H1 (cell line): ENCODE data around the gene AUH. TPM values are rescaled to one million over a fixed set of nuclear protein-coding genes. Genes with fewer than 3 reads are reported as not detected.

Experiments used
- RAD21 ChIP-seq, 2 experiments: IDR thresholded peaks in 1 of 2; conservative IDR thresholded peaks in 1 of 2; 2 replicates each; pipeline ENCODE4 v1.6.1; 2011; ENCODE audit warnings: low read depth in 2 of 2, low read length in 2 of 2, improper control_type of control experiment in 1 of 2, inconsistent platforms in 1 of 2, mild to moderate bottlenecking in 1 of 2, moderate library complexity in 1 of 2
- polyA plus RNA-seq, 7 experiments: library from polyadenylated mRNA; depleted of rRNA in 3 of 7; stranded (reverse) in 5 of 7; unstranded in 2 of 7; fragments of >200 nt in 5 of 7; fragments of 200-250 nt in 2 of 7; gene quantifications; 1 replicate in 5 of 7; 2 replicates in 1 of 7; 4 replicates in 1 of 7; pipeline versions ENCODE4 v1.2.1 to v1.2.3, GENCODE V29; 2011 to 2013; ENCODE audit warnings: missing spikeins in 2 of 7, mixed read lengths in 2 of 7
- total RNA-seq: library from RNA; stranded (reverse); fragmentation: NEBNext Ultra II Directional; extraction: Animal tissue kit (Norgen Biotek cat#: 25700); gene quantifications from 2 replicates; pipeline ENCODE4 v1.2.1, GENCODE V29; 2021
- TF ChIP-seq, protein P1 (sequence below): fragments of 300-600 bp; sonication (generic); IDR thresholded peaks from 2 replicates; pipeline ENCODE4 v1.7.1; 2012; ENCODE audit warnings: low read length, moderate library complexity, mild to moderate bottlenecking, inconsistent platforms; ENCODE audit not compliant: insufficient replicate concordance

The AUH gene
- total and polyA plus RNA-seq, 2 of the 8 experiments (the other 6 are each of a cell fraction or from before 2014, with no cell fraction given), result 5.8 to 21.9 TPM

DNA sequence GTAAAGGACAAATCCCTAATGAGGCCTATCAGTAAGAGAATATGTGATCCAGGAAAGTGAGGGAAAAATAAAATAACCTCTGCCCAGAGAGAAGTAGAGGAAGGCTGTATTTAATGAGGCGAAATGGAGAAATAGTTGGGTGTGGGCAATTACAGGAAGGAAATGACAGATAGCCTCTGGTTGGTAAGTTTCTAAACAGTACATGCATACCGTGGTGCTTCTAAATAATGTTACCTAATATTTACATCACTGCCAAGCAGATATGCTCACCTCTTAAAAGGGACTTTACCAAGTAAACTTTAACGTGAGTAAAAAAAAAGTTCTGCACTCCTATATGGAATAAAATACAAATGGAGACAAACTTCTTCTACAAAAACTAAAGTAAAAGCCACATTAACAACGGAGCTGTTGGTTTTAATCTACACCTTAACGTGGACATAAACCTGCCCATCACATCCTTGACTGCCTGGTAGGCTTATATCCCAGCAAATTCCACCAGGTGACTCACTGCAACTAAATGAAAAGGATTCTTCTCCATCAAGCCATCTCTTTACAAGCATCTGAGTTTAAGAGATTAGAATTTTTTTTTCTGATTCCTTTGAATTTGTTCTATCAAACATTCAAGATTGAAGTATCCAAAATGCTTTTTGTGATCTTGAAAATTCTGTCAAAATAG, 49.5 kb upstream of the AUH start (continued):
- TF ChIP-seq, protein P1, sequence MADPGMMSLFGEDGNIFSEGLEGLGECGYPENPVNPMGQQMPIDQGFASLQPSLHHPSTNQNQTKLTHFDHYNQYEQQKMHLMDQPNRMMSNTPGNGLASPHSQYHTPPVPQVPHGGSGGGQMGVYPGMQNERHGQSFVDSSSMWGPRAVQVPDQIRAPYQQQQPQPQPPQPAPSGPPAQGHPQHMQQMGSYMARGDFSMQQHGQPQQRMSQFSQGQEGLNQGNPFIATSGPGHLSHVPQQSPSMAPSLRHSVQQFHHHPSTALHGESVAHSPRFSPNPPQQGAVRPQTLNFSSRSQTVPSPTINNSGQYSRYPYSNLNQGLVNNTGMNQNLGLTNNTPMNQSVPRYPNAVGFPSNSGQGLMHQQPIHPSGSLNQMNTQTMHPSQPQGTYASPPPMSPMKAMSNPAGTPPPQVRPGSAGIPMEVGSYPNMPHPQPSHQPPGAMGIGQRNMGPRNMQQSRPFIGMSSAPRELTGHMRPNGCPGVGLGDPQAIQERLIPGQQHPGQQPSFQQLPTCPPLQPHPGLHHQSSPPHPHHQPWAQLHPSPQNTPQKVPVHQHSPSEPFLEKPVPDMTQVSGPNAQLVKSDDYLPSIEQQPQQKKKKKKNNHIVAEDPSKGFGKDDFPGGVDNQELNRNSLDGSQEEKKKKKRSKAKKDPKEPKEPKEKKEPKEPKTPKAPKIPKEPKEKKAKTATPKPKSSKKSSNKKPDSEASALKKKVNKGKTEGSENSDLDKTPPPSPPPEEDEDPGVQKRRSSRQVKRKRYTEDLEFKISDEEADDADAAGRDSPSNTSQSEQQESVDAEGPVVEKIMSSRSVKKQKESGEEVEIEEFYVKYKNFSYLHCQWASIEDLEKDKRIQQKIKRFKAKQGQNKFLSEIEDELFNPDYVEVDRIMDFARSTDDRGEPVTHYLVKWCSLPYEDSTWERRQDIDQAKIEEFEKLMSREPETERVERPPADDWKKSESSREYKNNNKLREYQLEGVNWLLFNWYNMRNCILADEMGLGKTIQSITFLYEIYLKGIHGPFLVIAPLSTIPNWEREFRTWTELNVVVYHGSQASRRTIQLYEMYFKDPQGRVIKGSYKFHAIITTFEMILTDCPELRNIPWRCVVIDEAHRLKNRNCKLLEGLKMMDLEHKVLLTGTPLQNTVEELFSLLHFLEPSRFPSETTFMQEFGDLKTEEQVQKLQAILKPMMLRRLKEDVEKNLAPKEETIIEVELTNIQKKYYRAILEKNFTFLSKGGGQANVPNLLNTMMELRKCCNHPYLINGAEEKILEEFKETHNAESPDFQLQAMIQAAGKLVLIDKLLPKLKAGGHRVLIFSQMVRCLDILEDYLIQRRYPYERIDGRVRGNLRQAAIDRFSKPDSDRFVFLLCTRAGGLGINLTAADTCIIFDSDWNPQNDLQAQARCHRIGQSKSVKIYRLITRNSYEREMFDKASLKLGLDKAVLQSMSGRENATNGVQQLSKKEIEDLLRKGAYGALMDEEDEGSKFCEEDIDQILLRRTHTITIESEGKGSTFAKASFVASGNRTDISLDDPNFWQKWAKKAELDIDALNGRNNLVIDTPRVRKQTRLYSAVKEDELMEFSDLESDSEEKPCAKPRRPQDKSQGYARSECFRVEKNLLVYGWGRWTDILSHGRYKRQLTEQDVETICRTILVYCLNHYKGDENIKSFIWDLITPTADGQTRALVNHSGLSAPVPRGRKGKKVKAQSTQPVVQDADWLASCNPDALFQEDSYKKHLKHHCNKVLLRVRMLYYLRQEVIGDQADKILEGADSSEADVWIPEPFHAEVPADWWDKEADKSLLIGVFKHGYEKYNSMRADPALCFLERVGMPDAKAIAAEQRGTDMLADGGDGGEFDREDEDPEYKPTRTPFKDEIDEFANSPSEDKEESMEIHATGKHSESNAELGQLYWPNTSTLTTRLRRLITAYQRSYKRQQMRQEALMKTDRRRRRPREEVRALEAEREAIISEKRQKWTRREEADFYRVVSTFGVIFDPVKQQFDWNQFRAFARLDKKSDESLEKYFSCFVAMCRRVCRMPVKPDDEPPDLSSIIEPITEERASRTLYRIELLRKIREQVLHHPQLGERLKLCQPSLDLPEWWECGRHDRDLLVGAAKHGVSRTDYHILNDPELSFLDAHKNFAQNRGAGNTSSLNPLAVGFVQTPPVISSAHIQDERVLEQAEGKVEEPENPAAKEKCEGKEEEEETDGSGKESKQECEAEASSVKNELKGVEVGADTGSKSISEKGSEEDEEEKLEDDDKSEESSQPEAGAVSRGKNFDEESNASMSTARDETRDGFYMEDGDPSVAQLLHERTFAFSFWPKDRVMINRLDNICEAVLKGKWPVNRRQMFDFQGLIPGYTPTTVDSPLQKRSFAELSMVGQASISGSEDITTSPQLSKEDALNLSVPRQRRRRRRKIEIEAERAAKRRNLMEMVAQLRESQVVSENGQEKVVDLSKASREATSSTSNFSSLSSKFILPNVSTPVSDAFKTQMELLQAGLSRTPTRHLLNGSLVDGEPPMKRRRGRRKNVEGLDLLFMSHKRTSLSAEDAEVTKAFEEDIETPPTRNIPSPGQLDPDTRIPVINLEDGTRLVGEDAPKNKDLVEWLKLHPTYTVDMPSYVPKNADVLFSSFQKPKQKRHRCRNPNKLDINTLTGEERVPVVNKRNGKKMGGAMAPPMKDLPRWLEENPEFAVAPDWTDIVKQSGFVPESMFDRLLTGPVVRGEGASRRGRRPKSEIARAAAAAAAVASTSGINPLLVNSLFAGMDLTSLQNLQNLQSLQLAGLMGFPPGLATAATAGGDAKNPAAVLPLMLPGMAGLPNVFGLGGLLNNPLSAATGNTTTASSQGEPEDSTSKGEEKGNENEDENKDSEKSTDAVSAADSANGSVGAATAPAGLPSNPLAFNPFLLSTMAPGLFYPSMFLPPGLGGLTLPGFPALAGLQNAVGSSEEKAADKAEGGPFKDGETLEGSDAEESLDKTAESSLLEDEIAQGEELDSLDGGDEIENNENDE, result no peak
- TF ChIP-seq RAD21 (IDR thresholded peaks at IDR 0.05 in 1 of 2, conservative IDR thresholded peaks at IDR 0.05 in 1 of 2; ENCODE audit: low read depth in 2 of 2, low read length in 2 of 2), result peak in 1 of 2 experiments; percentile 10; a peak in 1 of 4 replicates
- TF ChIP-seq, all 59 proteins: peak for 1
